Upper lobe of left lung (tissue), 6 donors: ENCODE data around the gene RUNDC3A. TPM values are rescaled to one million over a fixed set of nuclear protein-coding genes. Genes with fewer than 3 reads are reported as not detected.
A peak's percentile ranks its signal among the peaks of the same experiment; 100 is the strongest.

Source experiments
- ATAC-seq, 2 donors: fragments of 200-7000 bp; cut with Tn5 transposase; one replicate each; pipeline ENCODE4 v1.9.1; 2022; ENCODE audit warnings: mild to moderate bottlenecking in 2 of 2, moderate library complexity in 2 of 2; ENCODE audit not compliant: low FRiP score in 2 of 2
- DNase-seq, 2 donors: peaks; one replicate each; pipeline ENCODE4 v3.0.0-alpha.2; 2019 to 2020
- H3K27ac ChIP-seq, 4 donors: fragments of 200-600 bp; sonication (generic); one replicate each; pipeline ENCODE4 v1.5.1; 2016 to 2019
- H3K27me3 ChIP-seq, 4 donors: fragments of 200-600 bp; sonication (generic); one replicate each; pipeline ENCODE4 v1.5.1; 2017 to 2019
- H3K36me3 ChIP-seq, 4 donors: fragments of 200-600 bp; sonication (generic); one replicate each; pipeline ENCODE4 v1.5.1; 2016 to 2019
- H3K4me1 ChIP-seq, 4 donors: fragments of 200-600 bp; sonication (generic); one replicate each; pipeline ENCODE4 v1.5.1; 2018 to 2019
- H3K4me3 ChIP-seq, 4 donors: fragments of 200-600 bp; sonication (generic); one replicate each; pipeline ENCODE4 v1.5.1; 2017 to 2019; ENCODE audit warnings: mild to moderate bottlenecking in 2 of 4, moderate library complexity in 1 of 4
- H3K9me3 ChIP-seq, 4 donors: fragments of 200-600 bp; sonication (generic); one replicate each; pipeline ENCODE4 v1.5.1; 2018 to 2019
- EP300 ChIP-seq, 4 donors: sonication (generic); formaldehyde crosslinking; IDR thresholded peaks; one replicate each; pipeline ENCODE4 v1.5.1; 2017; ENCODE audit warnings: antibody characterized with exemption in 4 of 4, control low read depth in 2 of 4
- POLR2A ChIP-seq, 4 donors: fragments of 450-650 bp; IDR thresholded peaks; one replicate each; pipeline ENCODE4 v1.5.1; 2016 to 2017; ENCODE audit warnings: antibody characterized with exemption in 4 of 4, mild to moderate bottlenecking in 2 of 4
- POLR2AphosphoS5 ChIP-seq, 2 donors: sonication (generic); formaldehyde crosslinking; IDR thresholded peaks; one replicate each; pipeline ENCODE4 v1.5.1; 2017; ENCODE audit warnings: antibody characterized with exemption in 2 of 2
- WGBS, 2 donors: methylation state at CpG; one replicate each; pipeline ENCODE4 v1.1.5; 2017 to 2018; 5-methylcytosine and 5-hydroxymethylcytosine counted together
- total RNA-seq, 6 donors: library from RNA; depleted of rRNA in 4 of 6; stranded (reverse); fragments of >200 nt in 4 of 6; gene quantifications; one replicate each; pipeline versions ENCODE4 v1.1.0 to v1.2.1, GENCODE V29; 2016 to 2021
- TF ChIP-seq, protein P1 (sequence below), 6 experiments: fragments of 450-650 bp in 4 of 6; fragments of 200-600 bp in 2 of 6; sonication (generic) in 2 of 6; IDR thresholded peaks; one replicate each; pipeline ENCODE4 v1.5.1; 2016 to 2019; ENCODE audit warnings: antibody characterized with exemption in 6 of 6
- donor health status: DM: no; HTN: no; CAD: no; lungs with moderate emphysema.
- donor health status: DM: no; HTN: yes; CAD: no; lungs with severe emphysema.

The RUNDC3A gene
- total RNA-seq, 6 donors from 2014 or later = 0.13 to 2.6 (median 1.0) TPM; not detected in 3

GRCh38 chr17:44352828-44353671, 44.6 kb downstream of the RUNDC3A start:
- H3K27me3 ChIP-seq = no peaks in the 10 kb centered on the region
- peak overlapping the region in 3 of 4 donors; percentile 34 to 42 (median 42) for H3K4me3 ChIP-seq
- TF ChIP-seq, protein P1, sequence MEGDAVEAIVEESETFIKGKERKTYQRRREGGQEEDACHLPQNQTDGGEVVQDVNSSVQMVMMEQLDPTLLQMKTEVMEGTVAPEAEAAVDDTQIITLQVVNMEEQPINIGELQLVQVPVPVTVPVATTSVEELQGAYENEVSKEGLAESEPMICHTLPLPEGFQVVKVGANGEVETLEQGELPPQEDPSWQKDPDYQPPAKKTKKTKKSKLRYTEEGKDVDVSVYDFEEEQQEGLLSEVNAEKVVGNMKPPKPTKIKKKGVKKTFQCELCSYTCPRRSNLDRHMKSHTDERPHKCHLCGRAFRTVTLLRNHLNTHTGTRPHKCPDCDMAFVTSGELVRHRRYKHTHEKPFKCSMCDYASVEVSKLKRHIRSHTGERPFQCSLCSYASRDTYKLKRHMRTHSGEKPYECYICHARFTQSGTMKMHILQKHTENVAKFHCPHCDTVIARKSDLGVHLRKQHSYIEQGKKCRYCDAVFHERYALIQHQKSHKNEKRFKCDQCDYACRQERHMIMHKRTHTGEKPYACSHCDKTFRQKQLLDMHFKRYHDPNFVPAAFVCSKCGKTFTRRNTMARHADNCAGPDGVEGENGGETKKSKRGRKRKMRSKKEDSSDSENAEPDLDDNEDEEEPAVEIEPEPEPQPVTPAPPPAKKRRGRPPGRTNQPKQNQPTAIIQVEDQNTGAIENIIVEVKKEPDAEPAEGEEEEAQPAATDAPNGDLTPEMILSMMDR (IDR thresholded peaks at IDR 0.05) = no peak
- no peak for TF ChIP-seq POLR2A (IDR thresholded peaks at IDR 0.05)
- 71 to 74% methylated on average over 15 to 19 of the region's 22 CpGs for WGBS, 2 donors
- peaks cover 0 to 25% (median 6%) of the 10 kb centered on the region in 4 donors for H3K4me1 ChIP-seq
- ATAC-seq (no peak), DNase-seq (no peak)
- H3K36me3 ChIP-seq = peaks cover 18 to 53% (median 43%) of the 10 kb centered on the region in 4 donors
- no peak overlapping the region for H3K27ac ChIP-seq
- H3K9me3 ChIP-seq = no peaks in the 10 kb centered on the region

DNA sequence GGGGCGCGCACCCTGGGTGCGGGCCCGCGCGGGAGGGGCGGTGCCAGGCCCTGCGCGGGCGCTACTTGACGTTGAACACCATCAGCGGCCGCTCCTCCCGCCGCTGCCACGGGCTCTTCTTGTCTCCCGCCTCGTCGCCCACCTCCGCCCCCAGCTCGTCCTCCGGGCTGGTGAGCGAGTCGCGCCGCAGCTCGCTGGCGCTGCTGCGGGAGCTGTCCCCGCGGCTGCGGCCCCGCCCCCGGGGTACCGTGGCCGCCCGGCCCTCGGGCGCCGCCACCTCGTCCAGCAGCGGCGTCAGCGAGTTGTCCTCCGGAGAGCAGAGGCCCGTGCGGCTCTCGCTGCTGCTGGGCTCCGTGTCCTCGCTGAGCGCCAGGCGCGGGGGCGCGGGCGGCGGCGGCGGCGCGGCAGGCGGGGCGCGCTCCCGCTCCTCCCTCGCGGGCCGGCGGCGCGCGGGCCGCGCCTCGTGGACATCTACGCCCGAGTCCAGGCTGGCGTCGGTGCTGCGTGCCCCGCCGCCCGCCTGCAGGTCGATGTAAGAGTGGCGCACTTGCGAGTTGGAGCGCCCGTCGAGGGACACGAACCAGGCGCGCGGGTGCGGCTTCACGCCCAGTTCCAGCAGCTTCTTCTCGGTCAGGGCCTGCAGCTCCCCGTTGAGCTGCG, 45.4 kb downstream of the RUNDC3A start:
- TF ChIP-seq POLR2AphosphoS5 (IDR thresholded peaks at IDR 0.05) (no peak), EP300 (IDR thresholded peaks at IDR 0.05) (no peak), POLR2A (IDR thresholded peaks at IDR 0.05) (no peak)
- TF ChIP-seq, protein P1 (IDR thresholded peaks at IDR 0.05) = no peak
- DNase-seq = peak in 1 of 2 donors; percentile 89
- peaks cover 18 to 49% (median 41%) of the 10 kb centered on the region in 4 donors for H3K36me3 ChIP-seq
- H3K9me3 ChIP-seq = no peaks in the 10 kb centered on the region
- 57% methylated on average over 98 of the region's 98 CpGs; no CpG with 5 or more reads in 1 of the 2 donors for WGBS, 2 donors
- H3K4me1 ChIP-seq = peaks cover 0 to 18% (median 2%) of the 10 kb centered on the region in 4 donors
- H3K27ac ChIP-seq = no peak overlapping the region
- H3K27me3 ChIP-seq = no peaks in the 10 kb centered on the region
- H3K4me3 ChIP-seq = peak overlapping the region in 3 of 4 donors; percentile 34 to 42 (median 42)
- peak in 1 of 2 donors; percentile 51 for ATAC-seq

DNA sequence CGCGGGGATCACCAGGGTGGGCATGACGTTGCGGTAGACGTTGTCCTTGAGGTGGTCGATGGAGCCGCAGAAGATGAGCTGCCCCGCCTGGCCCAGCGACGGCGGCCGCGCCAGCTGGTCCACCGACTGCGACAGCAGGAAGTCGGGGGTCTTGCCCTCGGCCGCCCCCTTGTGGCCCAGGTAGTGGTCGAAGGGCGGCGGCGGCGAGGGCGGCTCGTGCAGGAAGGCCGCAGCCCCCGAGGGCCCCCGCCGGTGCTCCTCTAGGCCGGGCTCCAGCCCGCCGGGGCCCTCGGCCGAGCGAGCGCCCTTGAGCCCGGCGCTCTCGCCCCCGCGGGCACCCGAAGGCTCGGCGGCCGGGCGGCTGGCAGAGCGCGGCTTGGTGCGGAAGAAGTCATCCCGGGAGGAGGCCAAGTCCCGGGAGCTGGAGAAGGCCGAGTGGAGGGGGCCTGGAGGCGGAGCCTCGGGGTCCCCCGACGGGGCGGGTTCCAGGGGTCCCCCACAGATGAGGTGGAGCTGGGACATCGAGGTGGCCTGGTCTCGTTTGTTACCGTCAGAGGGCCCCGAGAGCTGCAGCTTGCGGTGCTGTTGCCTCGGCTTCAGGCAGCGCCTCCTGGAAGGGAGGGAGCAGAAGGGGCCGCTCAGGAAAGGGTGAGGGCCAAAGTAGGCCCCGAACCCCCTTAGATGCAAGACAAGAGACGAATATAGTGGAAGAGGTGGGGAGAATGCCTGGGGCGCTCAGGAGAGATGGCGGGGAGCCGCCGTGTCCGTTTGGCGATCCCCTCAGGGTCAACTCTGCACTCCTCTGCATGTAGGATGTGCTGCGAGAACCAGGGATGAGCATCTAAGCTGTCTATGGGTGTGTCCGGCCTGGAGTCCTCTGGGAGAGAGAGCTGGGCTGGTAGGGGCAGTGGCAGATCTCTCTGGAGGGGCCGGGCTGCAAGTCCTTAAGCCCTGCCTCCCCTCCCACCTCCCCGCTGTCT, 46.5 kb downstream of the RUNDC3A start:
- 70 to 74% methylated on average over 27 to 61 of the region's 77 CpGs for WGBS, 2 donors
- TF ChIP-seq, protein P1 (IDR thresholded peaks at IDR 0.05) = peak in 5 of 6 experiments; percentile 13 to 39 (median 19)
- no peak for TF ChIP-seq POLR2A (IDR thresholded peaks at IDR 0.05)
- Histone ChIP-seq H3K4me3 (peak overlapping the region in 2 of 4 donors; percentile 34 to 42), H3K36me3 (peaks cover 18 to 38% (median 32%) of the 10 kb centered on the region in 4 donors), H3K27me3 (no peaks in the 10 kb centered on the region), H3K27ac (no peak overlapping the region), H3K4me1 (peaks cover 0 to 14% (median 0%) of the 10 kb centered on the region in 4 donors), H3K9me3 (no peaks in the 10 kb centered on the region)
- DNase-seq (peak; percentile 39 to 90), ATAC-seq (peak in 1 of 2 donors; percentile 41)

DNA sequence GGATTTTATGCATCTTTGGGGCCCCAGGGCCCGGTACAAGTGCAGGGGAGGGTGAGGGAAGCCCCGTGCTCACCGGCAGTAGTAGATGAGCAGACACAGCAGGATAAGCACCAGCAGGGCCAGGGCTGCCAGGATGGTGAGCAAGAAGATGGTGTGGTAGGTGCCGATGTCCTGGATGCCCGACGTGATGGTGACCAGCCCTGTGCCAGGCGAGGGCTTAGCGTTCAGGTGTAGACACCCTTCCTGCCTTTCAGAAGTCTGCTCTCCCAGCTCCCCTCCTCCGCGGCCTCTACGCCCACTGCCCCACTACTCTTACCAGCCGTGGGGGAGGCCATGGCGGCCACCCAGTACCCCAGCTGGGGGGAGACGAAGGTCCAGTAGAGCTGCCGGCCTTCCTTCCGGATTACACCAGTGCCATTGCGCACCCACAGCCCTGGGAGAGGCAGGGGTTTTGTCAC, 47.3 kb downstream of the RUNDC3A start:
- ATAC-seq = no peak

More for the DNA sequence above, 47.3 kb downstream of the RUNDC3A start:
- Histone ChIP-seq H3K27me3 (no peaks in the 10 kb centered on the region), H3K4me1 (peaks cover 0 to 14% (median 0%) of the 10 kb centered on the region in 4 donors), H3K9me3 (no peaks in the 10 kb centered on the region), H3K27ac (no peak overlapping the region), H3K4me3 (no peak overlapping the region), H3K36me3 (peaks cover 14 to 30% (median 24%) of the 10 kb centered on the region in 4 donors)
- peak in 1 of 2 donors; percentile 55 for DNase-seq
- TF ChIP-seq POLR2A (IDR thresholded peaks at IDR 0.05) (no peak), EP300 (IDR thresholded peaks at IDR 0.05) (no peak), POLR2AphosphoS5 (IDR thresholded peaks at IDR 0.05) (no peak)
- TF ChIP-seq, protein P1 (IDR thresholded peaks at IDR 0.05) = no peak
- 74 to 84% methylated on average over 12 to 15 of the region's 17 CpGs for WGBS, 2 donors
